Stimulated activated CD4-positive, alpha-beta T cell treated with anti-CD3 and anti-CD28 coated beads, Interleukin-12 subunit alpha, Interleukin-12 subunit beta, amount 100 ng/mL, for 4 hours (primary cell): ENCODE results near the gene IRAK1.
A peak's percentile ranks its signal among the peaks of the same experiment; 100 is the strongest.

Source experiments
- DNase-seq: peaks from one replicate; pipeline ENCODE4 v3.0.0-alpha.2; 2020

Gene IRAK1

GRCh38 chrX:154019633-154020528 is at the start of gene IRAK1:
IRAK1 (minus strand) TSS chrX:154019902; CDS start chrX:154019812, 90 bp downstream.
- DNase-seq = peak; percentile 53

GRCh38 chrX:154068560-154068959 is 48.9 kb upstream of the IRAK1 start:
- DNase-seq = no peak

- DNase-seq = no peak
Observed at GRCh38 chrX:154064637-154065435, 45.1 kb upstream of the IRAK1 start.

- DNase-seq = no peak
Observed at GRCh38 chrX:154063234-154063633, 43.5 kb upstream of the IRAK1 start.

GRCh38 chrX:154061801-154062200 is 42.1 kb upstream of the IRAK1 start:
- DNase-seq = no peak

- DNase-seq = no peak
Observed at GRCh38 chrX:154059729-154060245, 40.1 kb upstream of the IRAK1 start.

GRCh38 chrX:154059231-154059630 is 39.5 kb upstream of the IRAK1 start:
- DNase-seq = no peak

- no peak for DNase-seq
Observed at GRCh38 chrX:154058214-154058997, 38.7 kb upstream of the IRAK1 start.

- DNase-seq = no peak
Observed at GRCh38 chrX:154057791-154058190, 38.1 kb upstream of the IRAK1 start.

GRCh38 chrX:154056770-154057241 is 37.1 kb upstream of the IRAK1 start:
- DNase-seq = no peak

GRCh38 chrX:154051201-154051810 is 31.6 kb upstream of the IRAK1 start:
- DNase-seq = peak; percentile 62

GRCh38 chrX:154050113-154050495 is 30.4 kb upstream of the IRAK1 start:
- DNase-seq = no peak

- DNase-seq = no peak
Observed at GRCh38 chrX:154049209-154050112, 29.8 kb upstream of the IRAK1 start.

GRCh38 chrX:154048398-154048797 is 28.7 kb upstream of the IRAK1 start:
- no peak for DNase-seq

GRCh38 chrX:154046940-154047610 is 27.4 kb upstream of the IRAK1 start:
- no peak for DNase-seq

GRCh38 chrX:154046031-154046781 is 26.5 kb upstream of the IRAK1 start:
- DNase-seq = no peak

- no peak for DNase-seq
Observed at GRCh38 chrX:154044091-154044490, 24.4 kb upstream of the IRAK1 start.

GRCh38 chrX:154043003-154043763 is 23.5 kb upstream of the IRAK1 start:
- DNase-seq = no peak

- no peak for DNase-seq
Observed at GRCh38 chrX:154040863-154041262, 21.2 kb upstream of the IRAK1 start.
